Immature natural killer cell (primary cell): ENCODE data around the gene C17orf75. TPM values are rescaled to one million over a fixed set of nuclear protein-coding genes. Genes with fewer than 3 reads are reported as not detected.
"Not testable (repeated sequence)": the region's sequence is repeated elsewhere in the genome, so short reads cannot be mapped to it uniquely, and the experiment has no call there.

ENCODE experiments used
- DNase-seq, 3 donors: peaks; one replicate each; pipeline ENCODE4 v3.0.0; 2022; ENCODE audit warnings: mixed read lengths in 1 of 3
- H3K27ac Mint-ChIP-seq, 6 donors: one replicate each; pipeline ENCODE4 v1.8.0; 2020; ENCODE audit warnings: mixed read lengths in 6 of 6, mild to moderate bottlenecking in 5 of 6, inconsistent platforms in 4 of 6, moderate library complexity in 3 of 6
- H3K27me3 Mint-ChIP-seq, 3 donors: one replicate each; pipeline ENCODE4 v1.8.0; 2020 to 2021; ENCODE audit warnings: low read depth in 3 of 3, mild to moderate bottlenecking in 3 of 3, mixed read lengths in 3 of 3, moderate library complexity in 3 of 3, inconsistent platforms in 1 of 3
- H3K36me3 Mint-ChIP-seq, 3 donors: one replicate each; pipeline ENCODE4 v1.8.0; 2020; ENCODE audit warnings: mixed read lengths in 3 of 3, inconsistent platforms in 2 of 3, mild to moderate bottlenecking in 2 of 3
- H3K4me1 Mint-ChIP-seq, 2 donors: one replicate each; pipeline ENCODE4 v1.8.0; 2020; ENCODE audit warnings: inconsistent platforms in 2 of 2, mild to moderate bottlenecking in 2 of 2, mixed read lengths in 2 of 2, moderate library complexity in 1 of 2
- H3K4me3 Mint-ChIP-seq, 5 donors: one replicate each; pipeline ENCODE4 v1.8.0; 2020; ENCODE audit warnings: mild to moderate bottlenecking in 5 of 5, mixed read lengths in 5 of 5, inconsistent platforms in 3 of 5, moderate library complexity in 3 of 5
- H3K9me3 Mint-ChIP-seq, 6 donors: one replicate each; pipeline ENCODE4 v1.8.0; 2020; ENCODE audit warnings: mild to moderate bottlenecking in 6 of 6, mixed read lengths in 6 of 6, inconsistent platforms in 4 of 6, moderate library complexity in 3 of 6
- polyA plus RNA-seq, 3 donors: library from polyadenylated mRNA; unstranded; fragments of 300-500 nt; fragmentation: Illumina TruSeq; gene quantifications; one replicate each; pipeline ENCODE4 v1.2.3, GENCODE V29; 2021

The C17orf75 gene, protein sequence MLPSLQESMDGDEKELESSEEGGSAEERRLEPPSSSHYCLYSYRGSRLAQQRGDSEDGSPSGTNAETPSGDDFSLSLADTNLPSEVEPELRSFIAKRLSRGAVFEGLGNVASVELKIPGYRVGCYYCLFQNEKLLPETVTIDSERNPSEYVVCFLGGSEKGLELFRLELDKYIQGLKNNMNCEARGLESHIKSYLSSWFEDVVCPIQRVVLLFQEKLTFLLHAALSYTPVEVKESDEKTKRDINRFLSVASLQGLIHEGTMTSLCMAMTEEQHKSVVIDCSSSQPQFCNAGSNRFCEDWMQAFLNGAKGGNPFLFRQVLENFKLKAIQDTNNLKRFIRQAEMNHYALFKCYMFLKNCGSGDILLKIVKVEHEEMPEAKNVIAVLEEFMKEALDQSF
- polyA plus RNA-seq, result 10 to 100 TPM in 2 of 3 donors, 1 to 10 TPM in 1; 9.8 to 18.5 (median 12.0) TPM

DNA sequence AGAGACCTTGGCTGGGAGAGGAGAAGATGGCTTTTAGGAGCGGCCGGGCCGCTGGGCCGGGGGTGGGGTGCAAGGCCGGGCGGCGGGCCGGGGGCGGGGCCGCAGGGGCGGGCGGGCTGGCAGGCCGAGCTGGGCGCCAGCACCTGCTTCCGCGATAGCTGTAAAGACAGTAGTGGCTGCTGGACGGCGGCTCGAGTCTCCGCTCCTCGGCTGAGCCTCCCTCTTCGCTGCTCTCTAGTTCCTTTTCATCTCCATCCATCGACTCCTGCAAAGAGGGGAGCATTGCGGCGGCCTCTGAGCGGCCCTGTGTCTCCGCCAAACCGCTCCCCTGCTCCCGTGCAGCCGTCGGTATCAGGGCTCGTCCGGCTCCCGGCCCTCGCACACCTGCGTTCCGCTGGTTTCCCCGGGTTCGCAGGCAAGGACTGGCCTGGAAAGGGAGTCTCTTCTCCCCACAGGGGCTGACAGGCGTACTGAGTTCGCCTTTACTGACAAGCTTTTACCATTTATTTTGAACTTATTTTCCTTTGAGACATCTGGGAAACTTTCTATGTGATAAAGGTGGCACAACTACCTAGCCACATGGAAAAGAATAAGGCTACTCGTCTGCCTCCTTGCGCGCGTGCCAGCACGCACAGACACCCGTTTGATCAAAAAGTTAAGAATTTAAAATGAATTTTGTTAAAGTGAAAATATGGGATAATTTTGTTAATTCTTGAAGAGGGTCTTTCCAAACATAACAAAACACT is at the start of gene C17orf75:
TSS of gene C17orf75 (minus strand) at position 317 of the 746 bp plus-strand sequence. CDS start at position 283, 34 bp downstream.
- DNase-seq, result peak; percentile 64 to 75 (median 70)
- Mint-ChIP-seq H3K4me3 (peak within 1 kb of the TSS; percentile 86 to 97 (median 95)), H3K4me1 (peaks cover 24 to 29% of the 10 kb centered on the region in 2 donors), H3K36me3 (peaks cover 0 to 7% (median 6%) of the 10 kb centered on the region in 3 donors), H3K27ac (peak within 1 kb of the TSS; percentile 81 to 97 (median 94)), H3K9me3 (no peaks in the 10 kb centered on the region), H3K27me3 (peaks cover 0 to 8% (median 8%) of the 10 kb centered on the region in 3 donors)

DNA sequence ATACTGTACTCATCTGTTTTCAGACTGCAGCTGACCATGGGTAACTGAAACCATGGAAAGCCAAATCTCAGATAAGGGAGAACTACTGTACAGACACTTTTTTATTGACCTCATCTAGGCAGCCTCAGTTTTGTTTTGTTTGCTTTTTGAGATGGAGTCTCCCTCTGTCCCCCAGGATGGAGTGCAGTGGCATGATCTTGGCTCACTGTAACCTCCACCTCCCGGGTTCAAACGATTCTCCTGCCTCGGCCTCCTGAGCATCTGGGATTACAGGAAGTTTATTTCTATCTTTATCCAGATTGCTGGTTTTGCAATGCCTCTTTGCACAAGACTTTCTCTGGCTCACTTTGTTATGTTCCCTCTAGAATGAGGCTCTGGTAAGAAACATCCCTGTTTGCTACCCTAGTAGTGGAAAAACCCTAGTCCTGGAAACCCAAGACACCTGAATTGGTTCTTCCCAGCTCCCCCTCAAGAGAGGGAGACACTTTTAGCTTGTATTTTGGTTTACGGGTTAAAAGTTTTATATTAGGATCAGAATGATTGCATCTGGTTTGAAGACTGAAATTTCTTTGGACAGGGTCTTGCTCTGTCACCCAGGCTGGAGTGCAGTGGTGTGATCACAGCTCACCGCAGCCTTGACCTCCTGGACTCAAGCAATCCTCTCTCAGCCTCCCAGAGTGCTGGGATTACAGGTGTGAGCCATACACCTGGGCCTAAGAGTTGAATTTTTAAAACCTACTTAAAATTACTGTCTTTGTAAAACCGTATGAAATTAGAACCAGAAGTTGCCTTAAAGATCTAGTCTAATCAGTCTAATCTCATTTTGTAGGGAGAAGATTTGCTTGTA is 46.9 kb upstream of the C17orf75 start:
- DNase-seq, result no peak
- H3K27ac Mint-ChIP-seq, result peak overlapping the region; percentile 13 to 59 (median 38)
- no peak overlapping the region for H3K4me3 Mint-ChIP-seq
- H3K9me3 Mint-ChIP-seq, result no peaks in the 10 kb centered on the region
- no peaks in the 10 kb centered on the region for H3K36me3 Mint-ChIP-seq
- H3K27me3 Mint-ChIP-seq, result peaks cover 0 to 4% (median 0%) of the 10 kb centered on the region in 3 donors
- H3K4me1 Mint-ChIP-seq, result peaks cover 3 to 16% of the 10 kb centered on the region in 2 donors

DNA sequence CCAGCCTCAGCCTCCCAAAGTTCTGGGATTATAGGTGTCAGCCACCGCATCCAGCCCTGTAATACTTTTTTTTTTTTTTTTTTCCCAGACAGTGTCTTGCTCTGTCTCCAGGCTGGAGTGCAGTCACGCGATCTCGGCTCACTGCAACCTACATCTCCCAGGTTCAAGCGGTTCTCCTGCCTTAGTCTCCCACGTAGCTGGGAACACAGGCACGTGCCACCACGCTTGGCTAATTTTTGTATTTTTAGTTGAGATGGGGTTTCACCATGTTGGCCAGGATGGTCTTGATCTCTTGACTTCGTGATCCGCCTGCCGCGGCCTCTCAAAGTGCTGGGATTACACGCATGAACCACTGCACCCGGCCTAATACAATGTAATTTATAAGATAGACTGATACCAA is 46.2 kb upstream of the C17orf75 start:
- H3K4me3 Mint-ChIP-seq, DNase-seq, H3K36me3 Mint-ChIP-seq, H3K27me3 Mint-ChIP-seq, H3K9me3 Mint-ChIP-seq: not testable (repeated sequence)
- Mint-ChIP-seq H3K4me1 (peaks cover 0 to 17% of the 10 kb centered on the region in 2 donors), H3K27ac (peak overlapping the region in 2 of 6 donors; percentile 13 to 35)

DNA sequence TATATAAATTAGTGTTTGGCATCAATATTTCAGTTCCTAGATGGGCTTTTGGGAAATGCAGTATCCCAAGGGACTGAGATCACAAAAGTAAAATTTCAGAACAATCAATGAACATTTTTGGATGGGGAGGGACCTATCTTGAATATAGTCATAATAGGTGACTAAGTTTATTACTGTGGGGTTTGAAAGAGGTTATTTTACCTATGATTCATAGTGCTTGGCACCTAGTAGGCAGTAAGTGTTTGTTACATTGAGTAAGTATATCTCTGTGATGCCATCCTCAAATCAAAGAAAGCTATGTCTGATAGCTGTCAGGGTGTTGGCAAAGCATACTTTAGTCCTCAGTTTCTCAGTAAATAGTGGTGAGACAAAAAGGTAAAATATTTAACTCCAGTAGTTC is 44.9 kb upstream of the C17orf75 start:
- DNase-seq, result no peak
- Mint-ChIP-seq H3K27me3 (peaks cover 0 to 2% (median 0%) of the 10 kb centered on the region in 3 donors), H3K27ac (peak overlapping the region in 3 of 6 donors; percentile 18 to 54 (median 34)), H3K4me3 (no peak overlapping the region), H3K9me3 (no peaks in the 10 kb centered on the region), H3K4me1 (peaks cover 4 to 30% of the 10 kb centered on the region in 2 donors), H3K36me3 (peaks cover 3 to 11% (median 4%) of the 10 kb centered on the region in 3 donors)

DNA sequence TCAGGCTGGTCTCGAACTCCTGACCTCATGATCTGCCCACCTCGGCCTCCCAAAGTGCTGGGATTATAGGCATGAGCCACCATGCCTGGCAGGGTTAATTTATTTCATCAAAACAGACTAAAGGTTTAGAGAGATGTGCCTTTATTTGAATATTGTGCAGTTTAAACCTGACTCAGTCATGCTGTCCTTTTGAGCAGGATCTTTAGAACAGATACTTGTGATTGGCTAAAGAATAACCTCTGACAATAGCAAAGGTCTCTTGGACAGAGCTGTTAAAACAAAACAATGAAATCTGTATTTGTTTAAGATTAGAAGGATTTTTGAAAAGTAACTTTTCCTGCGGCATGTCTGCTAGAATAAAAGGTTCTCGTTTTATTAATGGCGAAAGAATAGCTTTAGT is 44.0 kb upstream of the C17orf75 start:
- Mint-ChIP-seq H3K27me3 (peaks cover 0 to 2% (median 0%) of the 10 kb centered on the region in 3 donors), H3K27ac (peak overlapping the region in 1 of 6 donors; percentile 54), H3K9me3 (no peaks in the 10 kb centered on the region), H3K4me3 (no peak overlapping the region), H3K4me1 (peaks cover 4 to 34% of the 10 kb centered on the region in 2 donors), H3K36me3 (peaks cover 3 to 11% (median 4%) of the 10 kb centered on the region in 3 donors)
- no peak for DNase-seq

DNA sequence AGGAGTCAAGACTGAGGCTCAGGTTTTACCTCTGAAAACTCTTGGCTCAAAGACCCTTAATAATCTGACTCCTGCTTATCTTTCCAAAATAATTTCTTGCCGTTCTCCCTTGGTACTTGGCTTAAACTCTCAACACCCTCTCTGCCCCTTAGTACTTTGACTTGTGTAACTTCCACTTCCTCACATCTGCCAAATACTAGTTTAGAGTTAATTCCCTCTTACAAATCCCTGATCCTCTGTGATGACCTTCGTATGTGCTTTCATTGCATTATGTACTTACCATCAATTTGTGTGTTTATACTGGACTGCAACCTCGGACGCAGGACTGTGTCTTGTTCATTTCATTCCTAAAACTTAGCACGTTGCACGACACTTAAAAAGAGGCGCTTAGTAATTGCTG is 43.1 kb upstream of the C17orf75 start:
- no peak for DNase-seq
- peaks cover 4 to 38% of the 10 kb centered on the region in 2 donors for H3K4me1 Mint-ChIP-seq
- H3K27ac Mint-ChIP-seq, result no peak overlapping the region
- peaks cover 0 to 2% (median 0%) of the 10 kb centered on the region in 3 donors for H3K27me3 Mint-ChIP-seq
- H3K4me3 Mint-ChIP-seq, result no peak overlapping the region
- peaks cover 3 to 15% (median 4%) of the 10 kb centered on the region in 3 donors for H3K36me3 Mint-ChIP-seq
- no peaks in the 10 kb centered on the region for H3K9me3 Mint-ChIP-seq

DNA sequence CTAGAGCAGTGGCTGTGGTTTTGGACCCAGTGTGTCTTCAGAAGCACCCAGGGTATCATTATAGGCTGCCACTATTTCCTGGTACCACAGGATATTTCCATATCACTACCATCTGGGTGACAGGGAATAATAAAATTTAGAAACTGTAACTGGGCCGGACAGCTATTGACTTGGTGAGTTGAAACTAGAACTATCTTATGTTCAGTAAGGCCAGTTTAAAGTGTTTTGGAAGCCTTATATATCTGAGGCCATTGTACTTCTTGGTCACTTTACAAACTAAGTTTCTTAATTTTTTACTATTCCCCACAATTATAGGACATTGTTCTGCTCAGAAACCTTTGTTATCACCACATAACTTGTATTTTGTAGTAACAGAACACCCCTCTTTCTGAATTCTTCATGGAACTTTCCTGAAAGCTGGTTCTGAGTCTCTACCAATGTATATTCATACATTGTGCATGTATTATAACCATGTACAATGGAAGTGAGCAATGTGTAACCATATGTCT is 42.0 kb upstream of the C17orf75 start:
- no peak overlapping the region for H3K4me3 Mint-ChIP-seq
- H3K36me3 Mint-ChIP-seq, result peaks cover 4 to 20% (median 7%) of the 10 kb centered on the region in 3 donors
- peaks cover 4 to 43% of the 10 kb centered on the region in 2 donors for H3K4me1 Mint-ChIP-seq
- DNase-seq, result no peak
- peak overlapping the region in 3 of 6 donors; percentile 69 to 75 (median 69) for H3K27ac Mint-ChIP-seq
- no peaks in the 10 kb centered on the region for H3K9me3 Mint-ChIP-seq
- peaks cover 0 to 2% (median 0%) of the 10 kb centered on the region in 3 donors for H3K27me3 Mint-ChIP-seq

DNA sequence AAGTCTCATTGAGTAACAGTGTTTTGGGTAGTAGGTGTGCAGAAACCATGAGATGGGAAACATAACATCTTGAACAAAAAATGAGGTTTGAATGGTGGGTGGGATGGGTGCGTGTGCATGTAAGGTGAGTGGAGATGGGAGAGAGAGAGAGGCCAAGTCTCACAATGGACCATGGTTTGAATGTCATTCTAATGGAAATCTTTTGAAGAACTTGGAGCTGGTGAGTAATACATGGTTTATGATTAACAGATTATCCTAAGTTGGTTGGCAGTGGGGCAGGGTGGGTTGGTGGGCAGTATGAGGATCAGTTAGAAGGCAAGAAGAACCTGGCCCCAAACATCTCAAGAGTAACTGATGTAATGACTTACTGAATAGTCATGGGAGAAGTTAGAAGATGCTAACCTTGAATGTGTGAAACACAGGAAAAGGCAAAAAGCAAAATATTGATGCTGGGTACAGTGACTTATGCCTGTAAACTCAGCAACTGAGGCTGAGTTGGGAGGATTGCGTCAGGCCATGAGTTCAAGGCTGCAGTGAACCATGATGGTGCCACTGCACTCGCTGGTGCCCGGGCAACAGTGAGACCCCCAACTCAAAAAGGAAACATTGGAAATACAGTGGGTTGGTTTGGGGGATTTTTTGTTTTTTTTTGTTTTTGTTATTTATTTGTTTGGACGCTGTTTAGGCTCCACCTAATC is 40.7 kb upstream of the C17orf75 start:
- Mint-ChIP-seq H3K27ac (peak overlapping the region in 5 of 6 donors; percentile 12 to 86 (median 58)), H3K4me1 (peaks cover 4 to 55% of the 10 kb centered on the region in 2 donors), H3K4me3 (no peak overlapping the region), H3K9me3 (no peaks in the 10 kb centered on the region), H3K27me3 (peaks cover 0 to 2% (median 0%) of the 10 kb centered on the region in 3 donors), H3K36me3 (peaks cover 4 to 25% (median 7%) of the 10 kb centered on the region in 3 donors)
- no peak for DNase-seq

DNA sequence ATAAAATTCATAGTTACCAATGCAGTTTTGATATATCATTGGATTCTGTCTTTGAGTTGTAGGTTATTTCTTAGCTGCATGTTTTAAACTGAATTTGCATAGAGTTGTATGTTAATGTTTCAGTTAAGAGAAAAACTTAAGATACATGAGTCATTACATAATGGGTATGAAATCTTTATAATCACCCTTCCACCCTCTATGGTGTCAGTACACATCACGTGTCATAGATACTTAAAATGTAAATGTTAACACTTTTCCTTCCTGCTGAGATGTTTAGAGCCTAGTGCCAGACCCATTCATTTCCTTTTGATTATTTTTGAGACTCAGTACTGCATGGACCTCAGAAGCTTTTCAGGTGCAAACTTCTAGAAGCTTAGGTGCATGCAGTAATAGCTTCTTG is 28.5 kb upstream of the C17orf75 start:
- H3K36me3 Mint-ChIP-seq, result peaks cover 15 to 49% (median 27%) of the 10 kb centered on the region in 3 donors
- H3K27ac Mint-ChIP-seq, result peak overlapping the region in 2 of 6 donors; percentile 15 to 18
- H3K27me3 Mint-ChIP-seq, result peaks cover 0 to 11% (median 2%) of the 10 kb centered on the region in 3 donors
- H3K4me1 Mint-ChIP-seq, result peaks cover 22 to 65% of the 10 kb centered on the region in 2 donors
- H3K9me3 Mint-ChIP-seq, result no peaks in the 10 kb centered on the region
- DNase-seq, result no peak
- no peak overlapping the region for H3K4me3 Mint-ChIP-seq

DNA sequence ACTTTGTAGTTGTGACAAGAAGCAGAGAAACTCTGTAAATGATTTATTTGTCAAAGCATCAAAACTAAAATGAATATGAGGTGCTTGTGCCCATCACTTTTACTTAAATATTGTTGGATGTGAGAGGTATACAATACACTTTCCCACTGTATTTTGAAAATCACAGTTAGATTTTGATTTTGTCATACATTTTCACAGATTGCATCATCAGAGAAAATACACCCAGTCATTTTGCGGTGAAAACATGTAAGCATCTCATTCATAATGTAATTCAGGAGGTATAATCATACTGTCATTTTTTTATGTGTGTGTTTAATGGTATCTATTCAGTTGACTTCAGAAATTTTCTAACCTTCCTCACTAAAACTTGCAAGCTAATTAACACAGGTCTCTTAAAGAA is 19.3 kb upstream of the C17orf75 start:
- peaks cover 10 to 55% (median 27%) of the 10 kb centered on the region in 3 donors for H3K36me3 Mint-ChIP-seq
- DNase-seq, result no peak
- H3K9me3 Mint-ChIP-seq, result no peaks in the 10 kb centered on the region
- peaks cover 37 to 80% of the 10 kb centered on the region in 2 donors for H3K4me1 Mint-ChIP-seq
- no peak overlapping the region for H3K4me3 Mint-ChIP-seq
- H3K27ac Mint-ChIP-seq, result no peak overlapping the region
- H3K27me3 Mint-ChIP-seq, result peaks cover 0 to 3% (median 0%) of the 10 kb centered on the region in 3 donors

DNA sequence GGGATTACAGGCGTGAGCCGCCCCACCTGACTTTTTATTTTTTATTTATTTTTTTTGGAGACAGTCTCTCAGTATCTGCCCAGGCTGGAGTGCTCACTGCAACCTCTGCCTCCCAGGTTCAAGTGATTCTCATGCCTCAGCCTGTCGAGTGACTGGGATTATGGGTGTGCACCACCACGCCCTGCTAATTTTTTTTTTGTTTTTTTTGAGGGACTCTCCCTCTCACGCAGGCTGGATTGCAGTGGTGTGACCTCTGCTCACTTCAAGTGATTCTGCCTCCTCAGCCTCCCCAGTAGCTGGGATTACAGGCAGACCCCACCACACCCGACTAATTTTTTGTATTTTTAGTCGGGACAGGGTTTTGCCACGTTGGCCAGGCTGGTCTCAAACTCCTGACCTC is 15.6 kb upstream of the C17orf75 start:
- peaks cover 0 to 3% (median 2%) of the 10 kb centered on the region in 3 donors for H3K27me3 Mint-ChIP-seq
- peaks cover 63 to 87% of the 10 kb centered on the region in 2 donors for H3K4me1 Mint-ChIP-seq
- no peak overlapping the region for H3K4me3 Mint-ChIP-seq
- H3K9me3 Mint-ChIP-seq, result no peaks in the 10 kb centered on the region
- no peak overlapping the region for H3K27ac Mint-ChIP-seq
- peaks cover 9 to 50% (median 13%) of the 10 kb centered on the region in 3 donors for H3K36me3 Mint-ChIP-seq
- DNase-seq, result no peak

DNA sequence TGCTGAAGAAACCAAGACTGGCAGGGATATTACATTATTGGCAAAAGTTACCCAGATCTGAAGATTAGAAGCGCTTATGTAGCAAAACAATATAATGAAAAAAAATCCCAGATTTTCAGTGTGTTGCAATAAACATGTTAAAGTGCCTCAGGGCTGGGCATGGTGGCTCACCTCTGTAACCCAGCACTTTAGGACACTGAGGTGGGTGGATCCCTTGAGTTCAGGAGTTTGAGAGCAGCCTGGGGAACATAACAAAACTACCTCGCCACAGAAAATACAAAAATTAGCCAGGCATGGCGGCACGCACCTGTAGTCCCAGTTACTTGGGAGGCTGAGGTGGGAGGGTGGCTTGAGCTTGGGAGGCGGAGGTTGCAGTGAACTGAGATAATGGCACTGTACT is 14.8 kb upstream of the C17orf75 start:
- peaks cover 0 to 3% (median 2%) of the 10 kb centered on the region in 3 donors for H3K27me3 Mint-ChIP-seq
- H3K4me1 Mint-ChIP-seq, result peaks cover 67 to 87% of the 10 kb centered on the region in 2 donors
- peak overlapping the region; percentile 6 to 77 (median 53) for H3K4me3 Mint-ChIP-seq
- DNase-seq, result no peak
- peak overlapping the region in 3 of 6 donors; percentile 3 to 55 (median 52) for H3K27ac Mint-ChIP-seq
- peaks cover 7 to 48% (median 10%) of the 10 kb centered on the region in 3 donors for H3K36me3 Mint-ChIP-seq
- H3K9me3 Mint-ChIP-seq, result no peaks in the 10 kb centered on the region
